ENCODE data around the gene ACTL7B.

ACTL7B gene

GRCh38 chr9:108883085-108883484 is 27.3 kb upstream of the ACTL7B start:
- no peak for DNase-seq (ENCODE audit: extremely low read depth, low read depth)

DNA sequence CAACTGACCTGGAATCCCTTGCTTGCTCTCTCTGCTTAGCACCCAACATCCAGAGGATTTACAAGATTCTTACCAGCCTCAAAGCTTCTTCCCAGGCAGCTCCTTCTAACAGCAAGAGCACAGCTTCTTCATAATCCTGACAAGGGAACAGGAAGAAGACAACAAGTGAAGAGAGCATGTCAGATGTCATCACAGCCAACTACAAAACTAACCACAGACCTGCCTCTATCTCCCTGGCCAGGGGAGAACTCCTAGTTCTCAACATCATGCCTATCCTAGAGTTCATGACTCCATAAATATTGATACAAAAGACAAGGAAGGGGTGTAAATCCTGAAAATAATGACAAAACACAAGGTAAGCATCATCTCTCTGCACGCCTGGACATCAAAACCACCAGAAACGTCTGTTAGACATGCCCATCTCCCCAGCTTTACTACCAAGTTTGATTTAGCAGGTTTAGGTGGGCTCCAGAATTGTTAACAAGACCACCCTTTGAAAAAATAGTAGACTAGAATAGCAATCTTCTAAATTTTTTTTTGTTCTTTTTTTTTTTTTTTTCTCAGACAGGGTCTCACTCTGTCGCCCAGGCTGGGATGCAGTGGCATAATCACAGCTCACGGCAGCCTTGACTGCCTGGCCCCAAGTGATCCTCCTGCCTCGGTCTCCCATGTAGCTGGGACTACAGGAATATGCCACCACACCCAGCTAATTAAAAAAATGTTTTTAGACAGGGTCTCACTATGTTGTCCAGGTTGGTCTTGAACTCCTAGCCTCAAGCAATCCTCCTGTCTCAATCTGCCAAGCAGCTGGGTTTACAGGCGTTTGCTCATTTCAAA is 26.5 kb upstream of the ACTL7B start:
- DNase-seq (ENCODE audit: extremely low read depth, low read depth), result no peak
- TF ChIP-seq, protein P1, sequence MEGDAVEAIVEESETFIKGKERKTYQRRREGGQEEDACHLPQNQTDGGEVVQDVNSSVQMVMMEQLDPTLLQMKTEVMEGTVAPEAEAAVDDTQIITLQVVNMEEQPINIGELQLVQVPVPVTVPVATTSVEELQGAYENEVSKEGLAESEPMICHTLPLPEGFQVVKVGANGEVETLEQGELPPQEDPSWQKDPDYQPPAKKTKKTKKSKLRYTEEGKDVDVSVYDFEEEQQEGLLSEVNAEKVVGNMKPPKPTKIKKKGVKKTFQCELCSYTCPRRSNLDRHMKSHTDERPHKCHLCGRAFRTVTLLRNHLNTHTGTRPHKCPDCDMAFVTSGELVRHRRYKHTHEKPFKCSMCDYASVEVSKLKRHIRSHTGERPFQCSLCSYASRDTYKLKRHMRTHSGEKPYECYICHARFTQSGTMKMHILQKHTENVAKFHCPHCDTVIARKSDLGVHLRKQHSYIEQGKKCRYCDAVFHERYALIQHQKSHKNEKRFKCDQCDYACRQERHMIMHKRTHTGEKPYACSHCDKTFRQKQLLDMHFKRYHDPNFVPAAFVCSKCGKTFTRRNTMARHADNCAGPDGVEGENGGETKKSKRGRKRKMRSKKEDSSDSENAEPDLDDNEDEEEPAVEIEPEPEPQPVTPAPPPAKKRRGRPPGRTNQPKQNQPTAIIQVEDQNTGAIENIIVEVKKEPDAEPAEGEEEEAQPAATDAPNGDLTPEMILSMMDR (IDR thresholded peaks at IDR 0.05; ENCODE audit: low read depth, low read length, missing control alignments), result no peak

More at GRCh38 chr9:108883085-108883484, 27.3 kb upstream of the ACTL7B start:
- H3K4me3 ChIP-seq (replicated peaks; ENCODE audit: low read depth, low read length), result no peak overlapping the region
- TF ChIP-seq, protein P1 (IDR thresholded peaks at IDR 0.05; ENCODE audit: low read depth, low read length, missing control alignments), result no peak

GRCh38 chr9:108880738-108881316 is 25.0 kb upstream of the ACTL7B start:
- DNase-seq (ENCODE audit: extremely low read depth, low read depth), result no peak
- H3K4me3 ChIP-seq (replicated peaks; ENCODE audit: low read depth, low read length), result no peak overlapping the region
- TF ChIP-seq, protein P1 (IDR thresholded peaks at IDR 0.05; ENCODE audit: low read depth, low read length, missing control alignments), result no peak

More for the DNA sequence above, 26.5 kb upstream of the ACTL7B start:
- no peak overlapping the region for H3K4me3 ChIP-seq (replicated peaks; ENCODE audit: low read depth, low read length)

DNA sequence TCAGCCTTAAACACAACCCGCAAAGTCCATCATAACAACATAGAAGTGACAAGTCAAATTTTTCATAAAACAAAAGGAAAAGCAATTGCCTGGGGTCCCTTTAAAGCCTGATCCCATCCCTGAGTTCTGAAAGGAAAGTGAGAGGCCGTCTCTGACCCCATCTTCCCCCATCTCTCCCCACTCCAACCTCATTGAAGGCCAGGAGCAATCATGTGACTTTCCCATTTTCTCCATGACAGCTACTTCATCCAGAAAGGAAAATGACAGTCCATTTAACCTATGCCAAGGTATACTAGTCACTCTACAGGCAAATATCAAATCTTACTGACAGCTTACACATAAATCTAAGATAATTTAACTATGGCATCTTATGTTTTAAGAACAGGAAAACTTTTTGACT is 21.7 kb upstream of the ACTL7B start:
- no peak for DNase-seq (ENCODE audit: extremely low read depth, low read depth)
- H3K4me3 ChIP-seq (replicated peaks; ENCODE audit: low read depth, low read length), result no peak overlapping the region
- TF ChIP-seq, protein P1 (IDR thresholded peaks at IDR 0.05; ENCODE audit: low read depth, low read length, missing control alignments), result no peak

DNA sequence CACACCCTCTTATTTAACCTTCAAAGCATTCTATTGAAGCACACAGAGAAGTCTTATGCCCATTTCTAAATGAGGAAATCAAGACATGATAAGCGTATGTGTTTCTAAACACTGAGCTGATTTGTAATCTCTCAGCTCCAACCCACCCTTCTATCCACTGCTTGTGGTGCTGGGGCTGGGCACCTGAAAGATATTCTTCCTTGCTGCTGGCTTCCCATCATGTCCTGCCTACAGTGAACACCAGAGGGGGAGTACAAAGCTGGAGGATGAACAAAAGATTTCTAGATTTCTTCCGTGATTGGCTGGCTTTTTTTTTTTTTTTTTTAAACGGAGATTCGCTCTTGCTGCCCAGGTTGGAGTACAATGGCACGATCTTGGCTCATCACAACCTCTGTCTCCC is 20.6 kb upstream of the ACTL7B start:
- TF ChIP-seq, protein P1 (IDR thresholded peaks at IDR 0.05; ENCODE audit: low read depth, low read length, missing control alignments), result no peak
- no peak for DNase-seq (ENCODE audit: extremely low read depth, low read depth)
- H3K4me3 ChIP-seq (replicated peaks; ENCODE audit: low read depth, low read length), result no peak overlapping the region

- no peak overlapping the region for H3K4me3 ChIP-seq (replicated peaks; ENCODE audit: low read depth, low read length)
- TF ChIP-seq, protein P1 (IDR thresholded peaks at IDR 0.05; ENCODE audit: low read depth, low read length, missing control alignments), result no peak
- DNase-seq (ENCODE audit: extremely low read depth, low read depth), result no peak
Observed at GRCh38 chr9:108874058-108874788, 18.4 kb upstream of the ACTL7B start.
